GM12891 (cell line): ENCODE measurements around the gene SLCO2A1.

ENCODE experiments used
- POLR2A ChIP-seq: IDR thresholded peaks from 2 replicates; pipeline ENCODE4 v1.6.1; 2011; ENCODE audit warnings: low read depth, low read length, control low read depth
- POLR2AphosphoS5 ChIP-seq: IDR thresholded peaks from 2 replicates; pipeline ENCODE4 v1.6.1; 2011; ENCODE audit warnings: low read depth, low read length, control low read depth

- TF ChIP-seq POLR2A: no peak
- no peak for TF ChIP-seq POLR2AphosphoS5
Observed at GRCh38 chr3:133892541-133893231, 137.0 kb downstream of the SLCO2A1 start.
